Colonic mucosa (tissue), 4 donors: ENCODE data around the gene MED10. TPM values are rescaled to one million over a fixed set of nuclear protein-coding genes. Genes with fewer than 3 reads are reported as not detected.
"Not testable (repeated sequence)": the region's sequence is repeated elsewhere in the genome, so short reads cannot be mapped to it uniquely, and the experiment has no call there.

ENCODE experiments used
- DNase-seq: peaks from one replicate; pipeline ENCODE4 v3.0.0-alpha.2; 2020
- H3K27ac ChIP-seq: fragments of 200-600 bp; one replicate; pipeline ENCODE4 v1.8.0; 2021
- H3K27me3 ChIP-seq: fragments of 200-600 bp; one replicate; pipeline ENCODE4 v1.8.0; 2021
- H3K36me3 ChIP-seq: fragments of 200-600 bp; one replicate; pipeline ENCODE4 v1.8.0; 2021
- H3K4me1 ChIP-seq: fragments of 200-600 bp; one replicate; pipeline ENCODE4 v1.8.0; 2021; ENCODE audit warnings: mild to moderate bottlenecking
- H3K4me3 ChIP-seq: fragments of 200-600 bp; one replicate; pipeline ENCODE4 v1.8.0; 2021
- H3K9ac ChIP-seq, 2 donors: one replicate each; pipeline ENCODE4 v1.7.0; 2013; ENCODE audit warnings: control low read depth in 2 of 2, low read depth in 2 of 2, low read length in 2 of 2
- H3K9me3 ChIP-seq: fragments of 200-600 bp; one replicate; pipeline ENCODE4 v1.8.0; 2021
- intact Hi-C: fragments of 100-400 bp; cut with DNase I; formaldehyde crosslinking; loops from one replicate; pipeline ENCODE4 v1.14.1; 2022
- total RNA-seq, 2 donors: library from RNA; stranded (reverse); fragmentation: NEBNext Ultra II Directional in 1 of 2; extraction: Animal tissue kit (Norgen Biotek cat#: 25700) in 1 of 2; gene quantifications; one replicate each; pipeline ENCODE4 v1.2.1, GENCODE V29; 2021
- TF ChIP-seq, protein P1 (sequence below): fragments of 200-600 bp; IDR thresholded peaks from one replicate; pipeline ENCODE4 v1.8.0; 2022; ENCODE audit warnings: antibody characterized with exemption, mild to moderate bottlenecking
- donor health status: healthy.
- donor health status: DM: no; HTN: no; CAD: no.
- donor health status: DM: no; HTN: no; CAD: no.

MED10 gene
- total RNA-seq, 2 donors from 2014 or later, result 25.0 to 27.3 TPM

DNA sequence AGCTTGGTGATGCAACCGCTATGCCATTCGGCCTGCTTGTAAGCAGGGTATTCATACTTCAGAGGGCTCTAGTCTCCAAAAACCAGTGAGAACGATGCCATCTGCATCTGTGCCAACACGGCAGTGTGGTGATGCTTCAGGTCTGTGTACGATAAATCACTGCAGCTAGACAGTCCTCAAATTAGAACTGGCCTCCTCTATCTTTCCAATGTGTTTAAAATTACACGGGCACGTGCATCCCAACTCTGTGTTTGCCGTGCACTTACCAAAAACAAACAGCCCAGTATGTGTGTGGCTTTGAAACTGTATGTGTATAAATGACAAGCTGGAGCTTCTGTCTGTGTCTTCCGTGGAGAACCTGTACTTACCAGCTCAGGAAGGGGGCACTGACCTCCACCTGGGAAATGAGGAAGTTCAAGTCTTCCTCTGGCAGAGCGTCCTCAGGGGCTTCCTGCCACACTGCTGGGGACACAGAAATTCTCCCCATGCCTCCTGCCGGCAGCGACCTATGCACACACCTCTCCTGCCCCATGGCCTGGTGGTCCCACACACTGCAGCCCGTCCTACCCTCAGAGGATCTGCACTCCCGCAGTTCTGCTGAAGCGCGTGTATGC, 12.3 kb downstream of the MED10 start:
- no peaks in the 10 kb centered on the region for H3K9me3 ChIP-seq
- H3K36me3 ChIP-seq, result no peaks in the 10 kb centered on the region
- TF ChIP-seq, protein P1, sequence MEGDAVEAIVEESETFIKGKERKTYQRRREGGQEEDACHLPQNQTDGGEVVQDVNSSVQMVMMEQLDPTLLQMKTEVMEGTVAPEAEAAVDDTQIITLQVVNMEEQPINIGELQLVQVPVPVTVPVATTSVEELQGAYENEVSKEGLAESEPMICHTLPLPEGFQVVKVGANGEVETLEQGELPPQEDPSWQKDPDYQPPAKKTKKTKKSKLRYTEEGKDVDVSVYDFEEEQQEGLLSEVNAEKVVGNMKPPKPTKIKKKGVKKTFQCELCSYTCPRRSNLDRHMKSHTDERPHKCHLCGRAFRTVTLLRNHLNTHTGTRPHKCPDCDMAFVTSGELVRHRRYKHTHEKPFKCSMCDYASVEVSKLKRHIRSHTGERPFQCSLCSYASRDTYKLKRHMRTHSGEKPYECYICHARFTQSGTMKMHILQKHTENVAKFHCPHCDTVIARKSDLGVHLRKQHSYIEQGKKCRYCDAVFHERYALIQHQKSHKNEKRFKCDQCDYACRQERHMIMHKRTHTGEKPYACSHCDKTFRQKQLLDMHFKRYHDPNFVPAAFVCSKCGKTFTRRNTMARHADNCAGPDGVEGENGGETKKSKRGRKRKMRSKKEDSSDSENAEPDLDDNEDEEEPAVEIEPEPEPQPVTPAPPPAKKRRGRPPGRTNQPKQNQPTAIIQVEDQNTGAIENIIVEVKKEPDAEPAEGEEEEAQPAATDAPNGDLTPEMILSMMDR, result no peak
- no peak overlapping the region for H3K4me3 ChIP-seq
- H3K9ac ChIP-seq, result no peak overlapping the region
- no peaks in the 10 kb centered on the region for H3K27me3 ChIP-seq
- no peaks in the 10 kb centered on the region for H3K4me1 ChIP-seq
- intact Hi-C loops, result no loop called here
- no peak overlapping the region for H3K27ac ChIP-seq
- DNase-seq, result no peak

DNA sequence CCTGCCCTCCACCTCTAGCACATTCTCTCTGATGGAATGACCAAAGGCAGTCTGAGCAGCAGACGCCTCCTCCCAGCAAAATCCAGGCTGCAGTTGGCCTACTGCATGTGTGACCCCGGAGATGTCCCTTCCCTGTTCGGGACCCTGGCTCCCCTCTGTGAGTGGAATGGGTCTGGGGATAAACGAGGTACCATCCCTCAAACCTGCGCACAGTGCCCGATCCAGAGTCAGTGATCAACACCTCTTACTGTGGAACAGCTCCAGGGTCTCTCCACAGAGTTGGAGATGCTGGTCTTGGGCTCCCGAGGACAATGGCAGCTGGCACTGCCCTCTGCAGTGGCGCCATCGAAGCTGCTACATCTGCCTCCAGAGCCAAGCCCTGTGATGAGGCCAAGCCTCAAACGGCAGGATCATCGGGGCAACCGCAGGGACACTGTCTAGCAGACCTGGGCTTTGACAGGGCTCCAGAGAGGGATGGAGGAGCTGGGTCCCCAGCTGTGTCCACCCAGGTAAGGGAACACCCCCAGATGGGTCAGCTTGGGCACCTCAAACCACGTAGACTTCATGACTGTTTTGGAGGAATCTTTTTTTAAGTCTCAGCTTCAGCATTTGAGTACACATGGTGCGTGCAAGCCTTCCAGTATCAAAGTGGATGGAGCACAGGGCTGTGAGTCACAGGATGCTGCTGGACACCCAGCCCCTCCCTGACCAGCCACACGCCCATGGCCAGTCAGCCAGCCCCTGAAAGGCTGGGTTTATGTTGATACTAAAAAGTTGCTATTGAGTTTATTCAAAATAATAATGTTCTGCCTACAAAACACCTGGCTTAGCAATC, 13.0 kb downstream of the MED10 start:
- Histone ChIP-seq H3K27ac (no peak overlapping the region), H3K9ac (no peak overlapping the region), H3K9me3 (no peaks in the 10 kb centered on the region), H3K27me3 (no peaks in the 10 kb centered on the region), H3K4me3 (no peak overlapping the region), H3K4me1 (no peaks in the 10 kb centered on the region), H3K36me3 (no peaks in the 10 kb centered on the region)
- TF ChIP-seq, protein P1, result no peak
- intact Hi-C loops, result no loop called here
- DNase-seq, result no peak

DNA sequence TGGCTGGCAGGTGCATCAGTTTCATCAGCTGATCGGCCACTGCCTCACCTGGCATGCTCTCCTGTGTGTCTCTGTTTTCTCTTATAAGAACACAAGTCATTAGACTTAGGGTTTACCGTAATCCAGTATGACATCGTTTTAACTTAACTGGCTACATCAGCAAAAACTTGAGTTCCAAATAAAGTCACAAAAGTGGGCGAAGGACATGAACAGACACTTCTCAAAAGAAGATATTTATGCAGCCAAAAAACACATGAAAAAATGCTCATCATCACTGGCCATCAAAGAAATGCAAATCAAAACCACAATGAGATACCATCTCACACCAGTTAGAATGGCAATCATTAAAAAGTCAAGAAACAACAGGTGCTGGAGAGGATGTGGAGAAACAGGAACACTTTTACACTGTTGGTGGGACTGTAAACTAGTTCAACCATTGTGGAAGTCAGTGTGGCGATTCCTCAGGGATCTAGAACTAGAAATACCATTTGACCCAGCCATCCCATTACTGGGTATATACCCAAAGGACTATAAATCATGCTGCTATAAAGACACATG, 14.8 kb downstream of the MED10 start:
- H3K27ac ChIP-seq, DNase-seq, H3K9ac ChIP-seq, H3K27me3 ChIP-seq, H3K36me3 ChIP-seq, H3K4me3 ChIP-seq, H3K4me1 ChIP-seq, H3K9me3 ChIP-seq, intact Hi-C loops: not testable (repeated sequence)

DNA sequence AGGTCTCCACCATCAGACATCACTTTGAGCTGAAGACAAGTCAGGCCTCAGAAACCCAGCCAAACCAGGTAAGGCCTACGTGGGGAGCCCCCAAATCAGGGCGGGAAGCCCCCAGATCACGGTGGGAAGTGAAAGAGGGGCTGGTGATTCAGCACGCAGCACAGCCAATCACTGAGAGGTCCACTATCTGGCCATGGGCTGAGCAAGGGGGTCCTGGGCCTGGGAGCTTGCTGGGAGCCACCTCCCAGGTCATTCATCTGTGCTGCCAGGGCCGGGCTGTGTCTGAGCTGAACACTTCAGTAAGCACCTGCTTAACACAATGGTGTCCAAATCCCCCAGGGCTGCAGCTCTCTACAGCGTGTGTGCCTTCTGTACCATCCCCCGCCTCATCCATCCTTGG, 15.5 kb downstream of the MED10 start:
- no peak overlapping the region for H3K9ac ChIP-seq
- H3K27me3 ChIP-seq, result no peaks in the 10 kb centered on the region
- no peaks in the 10 kb centered on the region for H3K4me1 ChIP-seq
- no peaks in the 10 kb centered on the region for H3K36me3 ChIP-seq
- H3K27ac ChIP-seq, result no peak overlapping the region
- no peaks in the 10 kb centered on the region for H3K9me3 ChIP-seq
- TF ChIP-seq, protein P1, result no peak
- H3K4me3 ChIP-seq, result no peak overlapping the region
- intact Hi-C loops, result no loop called here
- DNase-seq, result no peak

DNA sequence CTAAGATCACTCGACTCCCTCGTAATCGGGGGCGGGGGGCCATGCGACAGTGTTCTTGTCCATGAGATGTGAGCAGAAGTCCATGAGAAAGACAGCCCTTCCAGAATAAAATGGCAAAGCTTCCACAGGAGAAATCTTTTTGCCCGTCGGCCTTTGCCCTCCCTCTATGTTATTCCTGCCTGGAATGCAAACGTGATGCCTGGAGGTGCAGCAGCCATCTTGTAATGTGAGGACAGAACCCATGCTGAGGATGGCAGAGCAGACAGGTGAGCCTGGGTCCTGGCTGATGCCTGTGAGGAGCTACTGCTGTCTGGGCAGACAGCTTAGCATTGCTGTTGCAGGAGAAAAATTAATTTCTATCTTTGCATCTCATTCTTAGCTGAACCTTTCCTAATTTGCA, 17.2 kb downstream of the MED10 start:
- Histone ChIP-seq H3K27ac (no peak overlapping the region), H3K4me1 (no peaks in the 10 kb centered on the region), H3K4me3 (no peak overlapping the region), H3K27me3 (no peaks in the 10 kb centered on the region), H3K36me3 (no peaks in the 10 kb centered on the region), H3K9ac (no peak overlapping the region), H3K9me3 (no peaks in the 10 kb centered on the region)
- no peak for DNase-seq
- TF ChIP-seq, protein P1, result no peak
- intact Hi-C loops, result no loop called here
